HG02798 (cell line): ENCODE measurements around the gene NUP210.

Experiments
- ATAC-seq: cut with Tn5 transposase; IDR thresholded peaks from one replicate; pipeline ENCODE4 v1.9.1; 2021; ENCODE audit warnings: mild to moderate bottlenecking; ENCODE audit not compliant: unreplicated experiment, poor library complexity

Gene NUP210

DNA sequence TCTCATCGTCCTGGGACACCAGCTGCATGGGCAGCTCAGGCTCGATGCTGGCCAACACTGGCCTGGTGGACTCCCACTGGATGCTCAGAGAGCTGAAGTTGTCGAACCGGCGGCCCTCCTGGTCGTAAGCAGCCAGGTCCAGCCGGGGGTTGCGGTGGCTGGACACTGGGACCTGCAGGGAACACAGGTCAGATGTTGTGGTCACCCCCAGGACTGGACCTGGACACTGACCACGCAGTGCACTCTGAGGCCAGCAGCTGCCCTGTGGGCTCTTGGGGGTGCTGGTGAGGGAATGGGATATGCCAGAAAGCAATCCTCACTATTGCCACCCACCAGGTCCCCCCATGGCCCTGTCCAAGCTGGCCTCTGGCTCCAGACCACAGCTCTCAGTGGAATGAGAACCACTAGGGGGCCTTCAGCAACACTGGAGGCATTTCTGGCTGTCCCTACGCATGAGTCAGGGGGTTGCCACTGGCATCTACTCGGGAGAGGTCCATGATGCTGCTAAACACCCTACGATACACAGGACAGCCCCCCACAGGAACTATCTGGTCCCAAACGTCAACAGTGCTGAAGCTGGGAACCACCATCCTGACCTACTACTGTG lies 66.1 kb downstream of the NUP210 start:
- ATAC-seq = no peak

DNA sequence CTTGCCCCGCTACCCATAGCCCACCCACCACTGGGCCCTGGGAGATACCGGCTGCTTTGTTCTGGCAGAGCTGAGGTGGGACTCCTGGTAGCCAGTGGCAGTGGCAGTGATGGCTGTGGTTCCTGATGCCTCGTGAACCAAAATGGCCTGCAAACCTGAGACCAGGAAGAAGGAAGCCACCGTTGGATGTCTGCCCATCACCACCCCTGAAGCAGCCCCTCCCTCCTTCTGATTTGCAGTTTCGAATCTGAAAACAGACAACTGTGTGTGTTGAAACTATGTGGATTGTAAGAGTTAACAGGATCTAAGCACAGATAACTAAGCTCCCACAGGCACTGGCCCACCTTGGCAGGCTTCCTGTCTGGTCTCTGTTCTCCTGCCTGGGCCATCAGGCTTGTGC lies 66.6 kb downstream of the NUP210 start:
- no peak for ATAC-seq

DNA sequence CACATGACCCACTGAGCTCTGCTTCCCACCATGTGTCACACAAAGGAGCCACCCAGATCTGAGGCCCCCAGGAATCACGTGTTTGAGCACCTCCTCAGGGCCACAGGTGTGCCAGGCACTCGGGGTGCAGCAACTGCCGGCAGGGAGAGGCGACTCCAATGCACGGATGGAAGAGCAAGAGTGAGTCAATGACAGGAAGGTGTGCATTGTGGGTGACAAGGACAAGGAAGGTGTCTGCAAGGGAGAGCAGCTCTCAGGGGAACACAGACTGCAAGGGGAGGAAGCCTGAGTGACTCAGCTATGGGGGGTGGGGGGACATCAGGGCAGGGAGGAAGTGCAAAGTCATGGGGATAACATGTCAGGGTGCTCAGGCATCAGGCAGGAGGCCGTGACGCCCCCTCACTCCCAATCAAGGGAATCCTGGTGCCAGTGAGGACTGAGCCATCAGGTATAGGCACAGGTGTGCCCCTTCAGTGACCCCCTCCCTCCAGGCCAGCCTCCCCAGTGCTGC lies 67.4 kb downstream of the NUP210 start:
- ATAC-seq = no peak

DNA sequence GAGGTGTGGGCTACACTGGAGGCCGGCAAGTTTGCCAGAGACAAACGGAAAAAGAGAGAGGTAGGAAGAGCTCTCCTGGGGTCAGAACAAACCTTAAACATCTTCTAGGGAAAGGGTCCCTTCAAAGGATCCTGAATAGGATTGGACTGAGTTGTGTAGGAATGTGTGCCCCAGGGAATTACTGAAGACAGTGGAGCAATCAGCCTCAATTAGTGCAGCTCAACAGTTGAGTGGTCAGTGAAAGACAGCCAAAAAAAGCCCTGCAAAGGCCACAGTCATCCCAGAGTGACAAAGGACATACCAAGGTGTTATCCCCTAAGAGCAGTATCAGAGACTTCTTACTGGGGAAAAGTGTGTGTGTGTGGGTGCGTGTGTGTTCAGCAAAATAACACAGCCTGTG lies 70.3 kb downstream of the NUP210 start:
- ATAC-seq = no peak

DNA sequence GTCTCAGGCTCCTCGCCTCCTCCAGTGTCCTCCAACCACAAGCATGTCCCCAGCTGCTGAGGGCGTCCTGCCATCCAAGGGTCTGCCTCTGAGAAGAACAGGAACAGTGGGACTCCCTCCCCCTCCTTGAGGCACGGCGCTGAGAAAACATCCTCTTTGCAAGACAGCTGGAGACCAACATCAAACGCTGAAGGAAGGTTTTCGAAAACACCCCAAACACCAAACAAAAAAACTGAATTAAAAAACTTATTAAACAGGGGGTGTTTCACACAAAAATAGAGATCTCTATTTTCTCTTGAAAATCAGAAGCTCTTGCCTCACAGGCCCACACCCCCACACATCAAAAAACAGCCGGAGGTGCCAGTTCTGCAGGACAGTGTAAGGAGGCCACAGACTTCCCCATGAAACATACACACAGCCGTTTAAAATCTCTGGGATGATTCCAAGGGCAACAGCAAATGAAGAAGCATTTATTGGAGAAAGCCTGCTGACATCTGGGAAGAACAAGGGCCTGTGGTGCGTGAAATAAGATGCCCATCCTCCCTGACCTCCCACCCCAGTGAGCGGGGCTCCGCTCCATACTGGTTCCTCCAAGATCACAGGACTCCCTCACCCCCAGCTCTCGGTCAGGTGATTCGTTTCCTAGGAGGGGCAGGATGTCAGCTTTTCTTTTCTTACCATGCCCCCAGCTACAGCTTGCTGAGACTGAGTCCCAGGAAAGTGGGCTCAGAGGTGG lies 71.3 kb downstream of the NUP210 start:
- ATAC-seq = no peak

DNA sequence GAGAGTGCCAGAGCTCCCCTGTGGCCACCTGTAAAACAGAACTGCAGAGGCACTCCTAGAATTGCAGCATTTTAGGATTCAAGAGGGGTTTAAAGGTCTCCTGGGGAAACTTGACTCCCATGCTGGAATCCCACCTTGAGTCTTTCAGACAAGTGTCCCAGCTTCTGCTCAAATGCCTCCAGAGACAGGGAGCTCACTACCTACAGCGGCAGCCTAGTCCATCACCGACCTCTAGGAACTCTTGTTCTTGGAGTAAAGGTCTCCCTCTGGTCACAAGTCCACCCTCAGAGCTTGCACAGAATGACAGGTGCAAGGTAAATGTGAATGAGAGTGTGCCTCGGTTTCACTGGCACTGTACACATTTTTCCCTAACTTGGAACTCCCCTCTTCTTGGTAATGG lies 72.0 kb downstream of the NUP210 start:
- no peak for ATAC-seq

DNA sequence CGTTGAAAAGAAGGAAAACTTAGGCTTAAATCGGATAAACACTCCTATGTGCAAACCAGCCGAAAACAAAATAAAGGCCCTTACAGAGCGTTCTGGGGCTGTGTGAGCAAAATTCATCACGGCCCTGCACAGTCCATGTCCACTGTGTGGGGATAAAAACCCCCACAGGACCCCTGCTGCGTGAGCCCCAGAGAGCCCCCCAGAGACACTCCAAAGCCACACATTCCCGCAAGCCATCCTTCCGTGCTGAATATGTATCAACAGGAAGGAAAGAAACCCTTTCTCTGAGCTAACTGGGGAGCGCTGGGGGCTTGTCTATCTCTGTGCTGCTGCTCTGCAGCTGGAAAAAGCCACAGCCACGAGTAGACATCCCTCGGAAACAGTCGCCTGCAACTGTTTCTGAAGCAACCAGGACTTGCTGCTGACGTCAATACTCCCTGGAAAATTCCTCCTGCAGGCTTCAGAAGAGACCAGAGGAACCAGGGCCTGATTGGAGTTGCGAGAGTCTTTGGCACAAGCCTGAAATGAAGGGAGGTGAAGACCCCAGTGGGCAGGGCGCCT lies 72.7 kb downstream of the NUP210 start:
- ATAC-seq = no peak

DNA sequence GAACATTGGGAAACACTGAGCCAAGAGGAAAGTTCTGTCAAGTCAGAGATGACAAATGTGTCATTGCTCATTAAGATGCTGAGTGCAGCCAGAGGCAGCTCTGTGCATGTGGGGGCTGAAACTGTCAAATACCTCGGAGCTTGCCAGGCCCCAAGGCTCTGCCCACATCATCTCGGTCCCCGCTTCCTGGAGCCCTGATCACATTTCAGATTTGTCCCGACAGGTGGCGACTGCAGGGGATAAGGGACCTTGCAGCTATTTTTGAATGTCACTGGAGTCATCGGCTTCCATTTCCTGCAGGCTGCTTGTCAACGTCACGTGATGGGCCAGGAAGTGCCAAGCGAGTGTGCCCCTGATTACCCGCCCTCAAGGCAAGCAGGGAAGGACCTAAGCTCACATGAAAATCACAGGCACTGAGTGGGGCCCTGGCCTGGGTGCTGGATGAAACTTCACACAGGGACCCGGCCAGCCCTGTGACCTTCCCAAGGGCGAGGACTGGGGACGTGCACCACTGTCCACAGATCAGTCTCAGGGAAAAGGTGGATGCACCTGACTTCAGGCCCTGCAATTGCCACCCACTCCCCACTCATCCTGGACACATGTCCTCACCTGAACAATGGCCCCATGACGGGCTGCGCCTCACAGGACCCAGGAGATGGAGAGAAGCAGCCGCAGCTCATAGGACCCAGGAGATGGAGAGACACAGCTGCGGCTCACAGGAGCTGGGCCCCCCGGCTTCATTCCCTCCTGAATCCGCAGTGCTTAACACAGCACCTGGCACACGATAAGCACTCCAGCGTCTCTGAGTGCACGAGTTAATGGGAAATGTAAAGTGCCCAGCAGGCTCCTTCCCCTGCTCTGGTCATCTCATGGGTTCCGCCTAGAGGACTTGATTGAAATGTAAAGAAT lies 73.4 kb downstream of the NUP210 start:
- ATAC-seq = no peak

DNA sequence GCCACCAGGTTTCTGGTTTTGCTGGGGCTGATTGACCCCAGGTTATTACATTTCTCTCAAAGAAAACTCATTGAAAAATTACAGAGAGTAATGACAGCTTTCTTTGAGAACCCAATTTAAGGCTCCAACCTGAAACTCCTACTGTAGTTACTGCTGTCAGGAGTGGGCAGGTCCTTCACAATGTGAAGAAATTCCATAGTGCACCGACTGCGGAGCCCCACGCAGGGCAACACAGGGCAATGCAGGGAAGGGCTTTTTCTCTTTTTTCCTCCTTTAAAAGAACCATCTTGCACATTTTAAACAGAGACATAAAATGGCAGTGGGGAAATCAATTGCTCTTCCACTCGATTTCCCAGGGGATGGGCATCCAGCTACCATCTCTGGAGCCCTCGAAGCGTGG lies 74.3 kb downstream of the NUP210 start:
- ATAC-seq = no peak

DNA sequence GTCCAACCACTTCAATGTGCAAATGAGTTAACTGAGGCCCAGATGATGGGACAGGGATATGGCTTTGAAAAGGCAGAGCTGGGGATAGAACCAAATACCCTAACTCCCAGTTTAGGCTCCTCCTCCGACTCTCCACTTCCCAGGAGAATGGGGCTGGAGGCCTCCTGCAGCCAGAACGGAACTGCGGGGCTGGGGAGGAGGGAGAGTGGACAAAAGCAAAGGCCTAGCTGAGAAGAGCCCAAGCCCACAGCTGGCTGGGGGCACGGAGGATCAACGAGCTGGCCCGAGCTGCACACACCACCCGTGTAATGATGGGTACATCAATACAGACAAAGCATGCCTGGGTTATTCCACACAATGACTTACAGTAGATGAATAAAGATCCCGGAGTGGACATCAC lies 74.8 kb downstream of the NUP210 start:
- ATAC-seq = no peak

DNA sequence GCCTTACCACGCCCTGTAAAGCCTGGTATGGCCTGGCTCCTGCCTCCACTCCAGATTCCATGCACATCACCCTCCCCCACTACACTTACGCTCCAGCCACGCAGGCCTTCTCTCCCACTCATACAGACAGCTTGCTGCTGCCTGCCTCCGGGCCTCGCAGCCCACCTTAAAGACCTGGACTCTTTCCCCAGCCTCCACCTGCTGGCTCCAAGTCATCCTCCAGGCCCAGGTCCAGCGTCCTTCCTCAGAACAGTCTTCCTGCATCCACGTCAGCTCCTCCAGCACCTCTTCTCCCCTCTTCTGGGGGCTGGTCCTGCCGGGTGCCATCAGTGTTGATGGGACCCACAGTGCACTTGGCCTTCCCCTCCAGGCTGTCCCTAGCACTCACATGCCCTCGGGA lies 75.5 kb downstream of the NUP210 start:
- ATAC-seq = no peak

DNA sequence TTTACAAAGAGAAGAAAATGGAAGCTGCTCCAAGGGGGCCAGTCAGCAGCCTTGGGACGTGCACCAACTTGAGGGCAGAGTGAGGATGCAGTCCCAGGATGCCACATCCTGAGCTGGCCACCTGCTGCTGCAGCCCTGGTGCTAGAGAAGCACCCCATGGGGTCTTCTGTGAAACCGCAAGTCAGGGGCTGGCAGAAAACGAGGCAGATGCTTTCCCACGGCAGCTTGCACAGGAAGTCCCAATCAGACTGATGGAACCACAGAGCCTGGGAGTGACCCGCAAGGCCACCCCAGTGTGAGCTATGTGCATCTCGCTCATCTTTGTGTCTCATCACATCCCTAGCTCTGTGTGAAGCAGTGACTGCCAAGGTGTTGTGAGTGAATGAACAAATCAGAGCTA lies 76.5 kb downstream of the NUP210 start:
- no peak for ATAC-seq

DNA sequence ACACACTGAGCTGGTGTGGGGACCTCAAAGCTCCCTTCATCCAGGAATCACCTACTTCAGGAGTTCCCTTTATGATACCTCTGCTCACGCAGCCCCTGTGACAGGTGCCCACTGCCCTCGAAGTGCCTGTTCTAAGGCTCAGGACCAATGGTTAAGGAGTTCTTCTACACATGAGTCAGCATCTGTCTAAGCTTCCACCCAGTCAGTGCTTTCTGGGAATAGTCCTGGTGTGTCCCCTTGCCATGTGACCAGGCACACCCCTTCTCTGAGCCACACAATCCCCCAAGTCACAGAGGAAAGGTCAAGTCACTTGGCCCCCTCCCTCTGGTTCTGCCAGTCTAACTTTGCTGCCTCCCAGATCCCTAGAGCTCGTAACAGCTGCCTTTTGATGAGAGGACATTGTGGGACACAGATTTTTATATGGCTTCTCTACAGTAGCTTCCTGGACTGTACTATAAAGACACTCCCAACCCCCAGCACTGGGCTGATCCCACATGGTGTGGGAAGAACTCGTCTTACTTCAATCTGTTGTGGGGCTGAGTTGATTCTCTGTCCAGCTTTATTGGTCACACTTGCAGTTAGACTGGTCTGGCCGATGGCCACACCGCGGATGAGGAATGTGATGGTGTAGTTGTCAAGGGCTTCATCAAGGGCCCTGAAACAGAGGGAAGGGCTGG lies 78.8 kb downstream of the NUP210 start:
- no peak for ATAC-seq

DNA sequence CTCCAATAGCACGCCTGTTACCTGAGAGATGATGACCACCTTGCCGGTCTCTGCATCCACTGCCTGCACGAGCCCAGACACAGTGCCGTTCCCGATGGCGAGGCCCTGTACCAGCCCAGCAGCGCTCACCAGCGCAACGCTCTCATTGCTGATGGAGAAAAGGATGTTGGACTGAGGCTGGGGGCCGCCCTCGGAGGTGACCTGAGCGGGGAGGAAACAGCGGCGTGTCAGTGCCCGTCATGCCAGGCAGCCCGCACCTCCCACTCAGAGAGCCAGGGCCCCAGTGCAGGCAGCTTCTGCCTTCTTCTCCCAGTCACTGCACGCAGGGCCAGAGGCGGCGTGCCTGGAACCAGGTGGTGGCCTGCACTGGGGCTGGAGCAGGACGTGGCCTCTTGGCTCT lies 80.3 kb downstream of the NUP210 start:
- no peak for ATAC-seq

DNA sequence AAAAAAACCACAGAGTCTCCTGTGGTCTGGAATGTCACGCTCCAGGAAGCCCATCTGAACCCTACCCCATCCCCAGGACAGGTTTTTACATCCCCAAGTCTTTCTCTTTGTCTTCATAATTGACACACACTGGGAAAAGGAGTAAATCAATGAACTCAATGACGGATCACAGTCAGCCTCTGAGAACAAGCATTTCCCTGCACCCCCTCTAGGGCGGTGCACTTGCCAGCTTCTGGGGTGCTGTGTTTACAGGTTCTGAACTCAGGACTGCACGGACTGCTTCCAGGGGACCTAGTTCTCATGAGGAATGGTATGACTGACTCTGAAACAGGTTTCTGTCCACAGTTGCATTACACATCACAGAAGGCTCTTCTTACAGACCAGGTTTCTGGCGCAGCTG lies 81.1 kb downstream of the NUP210 start:
- no peak for ATAC-seq

DNA sequence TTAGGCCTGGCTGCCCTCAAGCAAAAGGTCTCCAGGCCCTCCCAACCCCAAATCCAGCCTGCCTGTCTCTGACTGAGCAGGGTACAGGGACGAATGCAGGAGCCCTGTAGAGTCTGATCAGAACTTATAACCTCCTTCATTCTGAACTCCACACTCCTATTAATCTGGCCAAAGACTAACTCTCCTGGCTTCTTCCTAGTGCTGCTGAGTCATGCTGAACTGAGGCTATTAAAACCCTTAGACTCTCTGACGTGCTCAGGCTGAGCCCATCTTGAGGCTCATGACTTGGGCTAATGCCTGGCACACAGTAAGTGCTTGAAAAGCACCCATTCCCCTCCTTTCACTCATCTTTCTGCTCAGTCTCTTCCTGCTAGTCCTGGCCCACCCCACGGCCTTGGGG lies 81.9 kb downstream of the NUP210 start:
- no peak for ATAC-seq

DNA sequence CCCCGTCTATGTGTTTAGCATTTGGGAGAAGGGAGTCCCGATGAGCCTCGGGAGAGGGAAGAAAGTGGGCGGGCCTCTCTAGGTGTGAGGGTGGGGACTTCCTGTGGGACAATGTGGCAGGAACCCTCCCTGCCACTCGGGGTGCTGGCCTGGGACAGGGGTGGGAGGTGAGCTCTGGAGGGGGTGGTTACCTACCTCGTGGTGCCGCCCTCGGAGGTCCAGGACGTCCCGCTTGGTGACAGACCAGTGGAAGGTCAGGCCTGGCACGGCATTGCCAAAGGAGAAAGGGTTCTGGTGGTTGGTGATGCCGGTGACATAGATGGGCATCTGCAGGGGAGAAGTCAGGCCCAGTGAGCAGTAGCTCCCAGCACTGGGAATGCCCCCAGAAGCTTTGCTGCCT lies 83.5 kb downstream of the NUP210 start:
- no peak for ATAC-seq

DNA sequence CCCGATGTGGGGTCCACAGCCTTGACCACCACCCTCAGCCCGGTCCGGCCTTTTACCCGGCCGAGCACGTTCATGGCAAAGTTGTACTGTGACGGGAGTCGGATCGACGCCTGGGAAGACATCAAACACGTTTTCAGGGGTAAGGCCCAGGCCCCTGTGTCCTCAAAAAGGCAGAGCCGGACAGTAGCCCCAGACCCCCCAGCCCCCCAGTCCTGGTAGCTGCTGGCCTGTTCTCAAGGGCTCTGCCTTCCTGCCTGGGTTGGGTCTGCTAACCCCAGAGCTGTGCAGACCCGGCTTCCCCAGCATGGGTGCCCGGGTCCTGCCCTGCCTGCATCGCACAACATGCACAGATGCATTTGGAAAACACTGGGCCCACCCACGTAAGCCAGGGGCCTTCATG lies 84.6 kb downstream of the NUP210 start:
- ATAC-seq = no peak

DNA sequence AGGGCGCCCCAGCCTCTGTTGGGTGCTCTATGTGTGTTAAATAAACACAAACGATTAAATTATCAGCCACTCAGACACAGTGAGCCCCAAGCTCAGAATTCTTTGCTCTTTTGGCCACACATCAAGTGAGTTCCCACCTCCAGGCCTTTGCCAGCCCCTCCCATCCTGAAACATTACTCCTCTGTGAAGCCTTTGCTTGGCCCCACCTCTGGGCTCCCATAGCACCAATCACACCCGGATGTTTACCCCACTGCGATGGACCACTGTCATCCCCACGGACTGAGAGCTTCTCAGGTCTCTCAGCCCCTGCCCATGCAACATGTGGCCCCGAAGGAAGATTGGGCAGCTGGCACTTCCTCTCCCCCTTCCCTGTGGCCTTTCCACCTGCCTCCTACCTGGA lies 85.1 kb downstream of the NUP210 start:
- ATAC-seq = no peak

DNA sequence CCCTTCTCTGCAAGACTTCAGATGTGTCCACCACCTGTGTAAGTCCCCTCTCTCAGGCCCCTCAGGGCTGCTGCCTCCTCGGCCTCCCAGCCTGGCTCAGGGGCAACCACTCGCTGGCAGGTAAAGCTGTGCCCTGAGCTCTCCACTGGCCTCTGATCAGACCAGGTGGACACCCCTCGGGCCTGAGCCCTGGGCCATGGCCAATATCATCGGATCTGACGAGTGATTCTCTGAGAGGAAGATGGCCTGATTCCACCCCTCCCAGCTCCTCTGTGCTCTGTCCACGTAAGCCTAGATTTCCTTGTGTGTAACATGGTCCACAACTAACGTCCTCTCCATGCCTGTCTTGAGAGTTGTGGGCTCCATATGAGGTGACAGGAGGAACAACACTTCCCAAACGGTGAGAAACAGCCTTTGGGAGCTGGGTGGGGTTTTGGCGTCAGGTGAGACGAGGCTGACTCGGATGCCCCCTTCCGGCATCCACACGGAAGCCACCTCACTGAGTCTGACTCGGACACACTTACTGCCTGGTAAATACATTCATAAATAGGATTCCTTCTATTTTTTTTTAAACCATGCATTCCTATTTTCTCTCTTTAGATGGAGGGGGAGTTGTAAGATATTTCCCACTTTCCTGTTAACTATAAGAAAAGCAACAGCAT lies 86.8 kb downstream of the NUP210 start:
- no peak for ATAC-seq
